Activated CD4-positive, alpha-beta T cell treated with anti-CD3 and anti-CD28 coated beads, Interleukin-2, Interleukin-4, amounts not matched to agents 100 ng/mL and 50 ng/mL, durations not matched to agents 16 hours and 8 hours (primary cell): ENCODE results near the gene MRTFB.
"Not testable (repeated sequence)": the region's sequence is repeated elsewhere in the genome, so short reads cannot be mapped to it uniquely, and the experiment has no call there.

Experiments
- DNase-seq: peaks from one replicate; pipeline ENCODE4 v3.0.0-alpha.2; 2020; ENCODE audit warnings: low spot score

Gene MRTFB

GRCh38 chr16:14070877-14071575, at the start of gene MRTFB:
TSS of gene MRTFB (plus strand) at chr16:14071319. CDS start at chr16:14140607, 69,288 bp downstream.
- DNase-seq, result peak; percentile 74

- not testable (repeated sequence) for DNase-seq
Observed at GRCh38 chr16:14023526-14023925, 47.6 kb upstream of the MRTFB start.

DNA sequence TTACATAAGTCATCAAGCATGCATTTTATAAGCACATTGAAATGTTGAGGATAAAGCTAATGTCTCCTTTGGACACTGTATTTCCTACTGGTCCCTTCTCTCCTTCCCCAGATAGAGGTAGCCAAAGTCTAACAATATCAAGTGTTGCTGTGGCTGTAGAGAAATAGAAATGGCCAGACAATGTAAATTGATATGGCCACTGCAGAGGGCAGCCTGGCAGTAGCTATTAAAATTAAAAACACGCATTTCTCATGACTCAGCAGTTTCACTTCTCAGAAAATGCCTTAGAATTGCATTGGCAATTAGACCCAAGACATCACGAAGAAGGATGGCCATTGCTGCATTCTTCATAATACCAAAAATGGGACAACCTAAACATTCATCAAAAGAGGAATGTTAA, 46.8 kb upstream of the MRTFB start:
- DNase-seq, result no peak

DNA sequence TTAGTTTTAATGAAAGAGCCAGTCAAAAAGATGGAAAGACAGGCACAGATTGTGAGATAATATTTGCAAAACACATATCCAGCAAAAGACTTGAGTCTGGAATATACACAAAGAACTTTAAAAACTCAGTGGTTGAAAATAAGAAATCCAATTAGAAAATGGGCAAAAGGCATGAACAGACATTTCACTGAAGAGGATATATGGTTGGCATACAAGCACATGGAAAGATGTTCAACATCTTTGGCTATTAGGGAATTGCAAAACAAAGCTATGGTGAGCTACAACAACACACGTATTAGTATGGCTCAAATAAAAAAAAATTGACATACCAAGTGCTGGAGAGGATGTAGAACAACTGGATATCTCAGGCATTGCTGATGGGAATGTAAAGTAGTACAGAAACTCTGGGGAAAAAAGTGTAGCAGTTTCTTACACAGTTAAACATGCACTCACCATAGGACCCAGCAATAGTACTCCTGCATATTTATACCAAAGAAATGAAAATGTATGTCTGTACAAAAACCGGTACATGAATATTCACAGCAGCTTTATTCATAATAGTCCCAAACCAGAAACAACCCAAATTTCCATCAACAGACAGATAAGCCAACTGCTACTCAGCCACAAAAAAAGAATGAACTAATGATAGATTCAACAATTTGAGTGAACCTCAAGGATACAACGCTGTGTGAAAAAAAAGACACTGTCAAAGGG, 44.4 kb upstream of the MRTFB start:
- no peak for DNase-seq

DNA sequence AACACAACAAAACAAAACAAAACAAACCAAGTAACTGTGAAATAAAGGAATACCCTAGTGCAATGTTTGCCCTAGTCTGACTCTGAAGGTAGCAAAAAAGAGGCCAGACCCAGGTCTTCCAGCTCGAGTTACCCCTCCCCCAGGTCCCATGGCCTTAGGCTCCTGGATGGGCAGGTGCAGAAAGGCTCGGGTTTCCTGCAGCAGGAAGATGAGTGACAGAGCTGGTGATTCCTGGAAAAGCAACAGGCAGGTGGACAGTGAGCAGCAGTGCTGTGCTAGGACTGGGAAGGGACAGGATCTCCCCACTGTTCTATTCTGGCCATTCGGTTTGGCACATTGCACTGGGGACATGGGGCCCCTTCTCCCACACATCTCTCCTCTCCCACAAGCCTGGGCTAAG, 42.9 kb upstream of the MRTFB start:
- DNase-seq, result no peak

DNA sequence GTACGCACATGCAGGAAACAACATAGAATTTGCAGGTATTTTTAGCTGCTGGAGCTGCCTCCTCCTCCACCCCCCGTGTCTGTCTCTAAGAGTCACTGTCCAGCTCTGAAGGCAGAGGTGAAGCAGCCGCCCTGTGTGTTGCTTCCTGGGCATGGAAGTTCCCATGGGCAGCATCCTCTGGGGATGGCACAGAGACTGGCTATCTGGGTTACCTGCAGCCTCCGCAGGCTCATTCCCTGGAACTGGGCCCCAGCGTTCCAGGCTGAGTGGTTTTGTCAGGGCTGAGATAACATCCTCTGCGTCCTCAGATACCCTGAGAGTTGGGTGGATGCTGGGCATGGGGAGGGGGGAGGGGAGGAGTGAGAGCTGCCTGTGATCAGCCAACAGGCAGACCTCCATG, 41.5 kb upstream of the MRTFB start:
- DNase-seq, result no peak

GRCh38 chr16:14035092-14035491, 36.0 kb upstream of the MRTFB start:
- DNase-seq, result no peak

DNA sequence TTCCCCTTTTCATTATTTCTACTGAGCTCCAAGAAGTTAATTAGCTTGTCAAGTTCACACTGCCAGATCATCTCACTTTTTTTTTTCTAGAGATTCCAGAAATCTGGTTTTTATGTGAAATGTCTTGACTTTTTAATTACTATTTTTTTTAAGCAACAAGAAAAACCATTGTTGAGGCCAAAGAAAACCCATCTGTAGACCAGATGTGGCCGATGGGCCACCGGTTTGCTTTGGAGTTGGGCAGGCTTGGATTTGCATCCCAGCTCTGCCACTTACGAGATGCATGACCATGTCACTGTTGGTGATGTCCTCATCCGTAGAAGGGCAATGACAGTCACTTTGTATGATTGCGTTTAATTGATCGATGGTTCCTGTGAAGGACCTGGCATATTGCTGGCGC, 34.2 kb upstream of the MRTFB start:
- DNase-seq, result no peak

GRCh38 chr16:14037960-14038359, 33.2 kb upstream of the MRTFB start:
- no peak for DNase-seq

DNA sequence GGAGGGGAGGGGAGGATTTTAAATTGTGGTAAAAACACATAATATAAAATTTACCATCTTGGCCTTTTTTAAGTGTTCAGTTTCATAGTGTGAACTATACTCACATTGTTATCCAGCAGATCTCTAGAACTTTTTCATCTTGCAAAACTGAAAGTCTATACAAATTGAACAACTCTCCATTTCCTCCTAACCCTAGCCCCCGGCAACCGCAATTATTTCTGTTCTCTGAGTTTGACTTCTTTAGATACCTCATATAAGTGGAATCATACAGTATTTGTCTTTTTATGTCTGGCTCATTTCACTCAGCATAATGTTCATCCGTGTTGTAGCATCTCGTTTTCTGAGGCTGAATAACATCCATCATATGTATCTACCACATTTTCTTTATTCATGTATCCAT, 30.0 kb upstream of the MRTFB start:
- no peak for DNase-seq

GRCh38 chr16:14042706-14043105, 28.4 kb upstream of the MRTFB start:
- DNase-seq, result no peak

DNA sequence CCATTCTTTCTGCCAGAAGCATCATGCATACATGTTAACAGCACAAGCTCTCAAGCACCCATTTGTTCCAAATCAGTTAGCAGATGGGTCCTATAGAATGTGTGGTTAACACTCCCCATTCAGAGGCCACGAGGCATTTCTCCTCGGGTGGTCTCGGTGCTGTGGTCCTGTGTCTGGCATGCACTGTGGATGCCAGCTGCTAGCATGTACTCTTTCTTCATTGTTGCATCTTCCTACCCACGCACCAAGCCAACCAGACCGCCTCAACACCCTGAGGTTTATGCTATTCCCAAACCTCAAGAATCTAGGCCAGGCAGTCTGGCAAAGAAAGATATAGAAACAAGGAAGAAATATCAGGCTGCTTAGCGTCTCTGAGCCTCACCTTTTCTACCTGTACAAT, 27.8 kb upstream of the MRTFB start:
- DNase-seq, result no peak

DNA sequence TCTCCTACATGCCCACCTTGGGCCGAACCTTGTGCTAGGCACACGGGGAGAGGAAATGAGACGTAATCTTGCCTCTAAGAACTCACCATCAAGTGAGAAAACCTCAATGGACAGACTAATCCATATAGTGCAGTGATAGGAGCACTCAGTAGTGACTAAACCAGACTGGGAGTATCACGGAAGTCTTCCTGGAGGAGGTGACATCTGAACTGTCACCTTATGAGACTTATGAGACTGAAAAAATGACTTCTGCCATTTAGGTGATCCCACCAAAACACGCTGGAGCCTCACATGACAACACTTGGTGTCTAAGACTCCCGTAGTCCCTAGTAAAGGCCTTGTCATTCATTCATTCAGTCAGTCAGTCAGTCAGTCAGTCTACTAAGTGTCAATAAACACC, 27.3 kb upstream of the MRTFB start:
- DNase-seq, result no peak

DNA sequence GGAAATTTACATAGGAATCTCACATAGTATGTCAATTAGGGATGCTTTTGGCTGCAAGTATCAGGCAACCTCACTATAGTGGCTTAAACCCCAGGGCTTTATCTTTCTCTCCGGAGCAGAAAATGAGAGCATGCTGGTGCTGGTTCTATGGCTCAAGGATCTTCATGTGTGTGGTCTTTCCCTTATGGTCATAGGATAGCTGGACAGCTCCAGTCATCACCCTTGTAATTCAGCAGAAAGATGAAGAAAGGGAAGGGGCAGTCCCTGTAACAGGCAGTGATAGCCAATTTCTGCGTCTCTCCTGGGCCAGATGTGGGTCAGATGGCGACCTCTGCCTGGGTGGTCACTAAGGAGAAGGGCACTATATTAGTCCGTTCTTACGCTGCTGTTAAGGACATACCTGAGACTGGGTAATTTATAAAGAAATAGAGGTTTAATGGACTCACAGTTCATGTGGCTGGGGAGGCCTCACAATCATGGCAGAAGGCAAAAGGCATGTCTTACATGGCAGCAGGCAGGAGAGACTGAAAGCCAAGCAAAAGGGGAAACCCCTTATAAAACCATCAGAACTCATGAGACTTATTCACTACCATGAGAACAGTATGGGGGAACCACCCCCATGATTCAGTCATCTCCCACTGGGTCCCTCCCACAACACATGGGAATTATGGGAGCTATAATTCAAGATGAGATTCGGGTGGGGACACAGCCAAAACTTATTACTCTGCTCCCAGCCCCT, 23.8 kb upstream of the MRTFB start:
- not testable (repeated sequence) for DNase-seq

DNA sequence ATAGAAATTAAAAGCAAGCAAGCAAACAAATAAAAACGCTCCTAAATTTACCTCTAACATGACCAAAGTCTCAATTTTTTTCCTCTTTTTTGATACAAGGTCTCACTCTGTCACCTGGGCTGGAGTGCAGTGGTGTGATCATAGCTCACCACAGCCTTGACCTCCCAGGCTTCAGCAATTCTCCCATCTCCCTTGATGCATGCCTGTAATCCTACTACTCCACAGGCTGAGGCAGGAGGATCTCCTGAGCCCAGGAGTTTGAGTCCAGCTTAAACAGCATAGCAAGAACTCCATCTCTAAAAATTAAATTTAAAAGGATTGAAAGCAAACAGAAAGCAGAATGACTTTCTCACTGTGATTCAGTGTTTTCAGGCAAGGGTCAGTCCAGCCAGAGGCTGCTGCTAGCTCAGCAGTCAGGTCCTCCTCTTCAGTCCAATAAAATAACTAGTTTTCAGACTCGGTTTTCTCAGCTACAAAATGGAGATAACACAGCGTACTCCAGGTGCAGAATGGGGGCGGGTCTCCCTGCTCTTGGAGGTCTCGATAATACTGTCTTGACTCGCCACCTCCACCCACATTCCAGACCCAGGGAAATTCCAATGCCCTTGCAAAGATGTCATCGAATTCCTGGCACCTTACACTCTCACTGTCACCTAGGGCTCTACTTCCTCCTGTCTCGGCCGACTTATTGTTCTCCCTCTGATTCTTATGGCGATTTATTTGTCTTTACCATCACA, 20.7 kb upstream of the MRTFB start:
- no peak for DNase-seq

DNA sequence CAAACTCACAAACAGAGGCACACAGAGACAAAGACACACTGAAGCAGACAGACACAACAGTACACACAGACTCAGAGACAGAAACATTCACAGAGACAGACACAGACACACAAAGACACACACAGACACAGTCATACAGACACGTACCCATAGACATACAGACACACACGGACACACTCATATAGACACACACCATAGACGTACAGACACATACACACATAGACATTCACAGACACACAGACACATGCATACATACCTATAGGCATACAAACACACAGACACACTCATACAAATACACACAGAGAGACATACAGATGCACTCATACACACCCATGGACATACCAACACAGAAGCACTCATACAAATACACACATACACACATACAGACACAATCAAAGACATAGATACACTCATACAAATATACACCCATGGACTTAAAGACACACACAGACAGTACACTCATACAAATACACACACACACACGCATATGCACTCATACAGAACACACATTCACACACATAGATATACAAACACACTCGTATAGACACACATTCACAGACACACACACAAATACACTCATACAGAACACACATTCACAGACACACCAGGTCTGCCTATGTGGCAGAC, 19.9 kb upstream of the MRTFB start:
- DNase-seq, result no peak

DNA sequence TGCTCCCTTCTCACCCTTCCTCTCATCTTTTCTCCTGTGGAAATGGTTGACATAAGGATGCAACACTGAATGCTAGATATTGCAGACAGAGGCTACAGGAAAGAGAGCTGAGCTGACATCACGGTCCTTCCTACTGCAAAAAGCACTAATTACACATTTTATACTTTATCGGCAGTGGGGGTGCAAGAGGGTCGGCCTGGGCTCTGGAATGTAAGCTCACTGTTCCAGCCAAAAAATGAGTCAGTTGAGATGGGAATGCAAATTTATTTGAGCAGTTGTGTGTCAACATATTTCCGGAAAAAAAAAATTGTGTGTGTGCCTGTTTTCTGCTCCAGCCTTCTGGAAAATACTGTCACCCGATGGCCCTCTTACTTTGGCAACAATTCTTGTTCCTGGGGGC, 14.1 kb upstream of the MRTFB start:
- DNase-seq, result no peak

- DNase-seq, result no peak
Observed at GRCh38 chr16:14057878-14058382, 13.2 kb upstream of the MRTFB start.

GRCh38 chr16:14061732-14062259, 9.3 kb upstream of the MRTFB start:
- DNase-seq, result no peak

DNA sequence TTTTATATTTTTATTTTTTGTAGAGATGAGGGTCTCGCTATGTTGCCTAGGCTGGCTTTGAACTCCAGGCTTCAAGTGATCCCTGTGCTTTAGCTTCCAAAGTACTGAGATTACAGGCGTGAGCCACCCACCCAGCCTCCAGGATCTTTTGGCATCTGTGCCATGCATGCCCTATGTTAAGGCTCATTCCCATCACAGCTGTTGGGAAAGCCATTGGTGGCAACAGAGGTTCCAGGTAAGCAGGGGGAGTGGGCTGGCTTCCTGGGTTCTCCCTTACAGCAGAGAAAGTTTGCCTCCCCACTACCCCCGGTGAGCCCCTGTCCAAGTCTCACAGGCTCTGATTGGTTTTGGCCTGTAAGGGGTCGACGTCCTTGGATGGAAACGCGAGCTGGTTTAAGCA, 8.9 kb upstream of the MRTFB start:
- no peak for DNase-seq
